ENCODE measurements around the gene SAA2. TPM values are rescaled to one million over a fixed set of nuclear protein-coding genes. Genes with fewer than 3 reads are reported as not detected.
A peak's percentile ranks its signal among the peaks of the same experiment; 100 is the strongest.
"Not testable (repeated sequence)": the region's sequence is repeated elsewhere in the genome, so short reads cannot be mapped to it uniquely, and the experiment has no call there.

The SAA2 gene
- total RNA-seq, 1 donor from 2014 or later, result not detected

GRCh38 chr11:18259259-18259658 lies 10.8 kb upstream of the SAA2 start:
- Mint-ChIP-seq H3K27ac (no peak overlapping the region), H3K9me3 (ENCODE audit: low read depth) (no peaks in the 10 kb centered on the region), H3K36me3 (ENCODE audit: insufficient read depth) (no peaks in the 10 kb centered on the region), H3K4me3 (ENCODE audit: low read depth) (no peak overlapping the region), H3K27me3 (peaks cover 2% of the 10 kb centered on the region), H3K4me1 (ENCODE audit: low read depth) (peaks cover 3% of the 10 kb centered on the region)
- DNase-seq (ENCODE audit: low spot score, unreplicated experiment), result no peak
- no peak for TF ChIP-seq CTCF (IDR thresholded peaks at IDR 0.05; ENCODE audit: unreplicated experiment)

GRCh38 chr11:18254781-18255361 lies 6.4 kb upstream of the SAA2 start:
- peaks cover 2% of the 10 kb centered on the region for H3K27me3 Mint-ChIP-seq

GRCh38 chr11:18253778-18254338 lies 5.4 kb upstream of the SAA2 start:
- no peak for DNase-seq (ENCODE audit: low spot score, unreplicated experiment)
- H3K9me3 Mint-ChIP-seq (ENCODE audit: low read depth), result no peaks in the 10 kb centered on the region
- no peak for TF ChIP-seq CTCF (IDR thresholded peaks at IDR 0.05; ENCODE audit: unreplicated experiment)
- H3K4me1 Mint-ChIP-seq (ENCODE audit: low read depth), result no peaks in the 10 kb centered on the region
- H3K27ac Mint-ChIP-seq, result no peak overlapping the region
- H3K27me3 Mint-ChIP-seq, result peaks cover 2% of the 10 kb centered on the region
- H3K36me3 Mint-ChIP-seq (ENCODE audit: insufficient read depth), result no peaks in the 10 kb centered on the region
- no peak overlapping the region for H3K4me3 Mint-ChIP-seq (ENCODE audit: low read depth)

More at GRCh38 chr11:18254781-18255361, 6.4 kb upstream of the SAA2 start:
- no peak overlapping the region for H3K4me3 Mint-ChIP-seq (ENCODE audit: low read depth)
- no peak for DNase-seq (ENCODE audit: low spot score, unreplicated experiment)
- no peak overlapping the region for H3K27ac Mint-ChIP-seq
- TF ChIP-seq CTCF (IDR thresholded peaks at IDR 0.05; ENCODE audit: unreplicated experiment), result no peak
- H3K9me3 Mint-ChIP-seq (ENCODE audit: low read depth), result no peaks in the 10 kb centered on the region
- H3K4me1 Mint-ChIP-seq (ENCODE audit: low read depth), result no peaks in the 10 kb centered on the region
- H3K36me3 Mint-ChIP-seq (ENCODE audit: insufficient read depth), result no peaks in the 10 kb centered on the region

- no peak overlapping the region for H3K27ac Mint-ChIP-seq
- H3K4me3 Mint-ChIP-seq (ENCODE audit: low read depth), result no peak overlapping the region
- peaks cover 6% of the 10 kb centered on the region for H3K27me3 Mint-ChIP-seq
- no peaks in the 10 kb centered on the region for H3K9me3 Mint-ChIP-seq (ENCODE audit: low read depth)
- H3K4me1 Mint-ChIP-seq (ENCODE audit: low read depth), result no peaks in the 10 kb centered on the region
- no peak for TF ChIP-seq CTCF (IDR thresholded peaks at IDR 0.05; ENCODE audit: unreplicated experiment)
- no peak for DNase-seq (ENCODE audit: low spot score, unreplicated experiment)
- H3K36me3 Mint-ChIP-seq (ENCODE audit: insufficient read depth), result no peaks in the 10 kb centered on the region
Observed at GRCh38 chr11:18253233-18253632, 4.8 kb upstream of the SAA2 start.

- H3K27ac Mint-ChIP-seq, result peak overlapping the region; percentile 82
- not testable (repeated sequence) for H3K4me3 Mint-ChIP-seq (ENCODE audit: low read depth); H3K9me3 Mint-ChIP-seq (ENCODE audit: low read depth); H3K27me3 Mint-ChIP-seq; H3K36me3 Mint-ChIP-seq (ENCODE audit: insufficient read depth); DNase-seq (ENCODE audit: low spot score, unreplicated experiment); H3K4me1 Mint-ChIP-seq (ENCODE audit: low read depth)
Observed at GRCh38 chr11:18247191-18247581, 1.3 kb downstream of the SAA2 start.

- DNase-seq (ENCODE audit: low spot score, unreplicated experiment); H3K4me3 Mint-ChIP-seq (ENCODE audit: low read depth); H3K36me3 Mint-ChIP-seq (ENCODE audit: insufficient read depth); H3K4me1 Mint-ChIP-seq (ENCODE audit: low read depth); H3K27me3 Mint-ChIP-seq; H3K9me3 Mint-ChIP-seq (ENCODE audit: low read depth): not testable (repeated sequence)
- H3K27ac Mint-ChIP-seq, result peak overlapping the region; percentile 82
Observed at GRCh38 chr11:18246379-18247190, 1.9 kb downstream of the SAA2 start.

All from progenitor cell of endocrine pancreas (in vitro differentiated cells).